ENCODE data around the gene NCKAP5. TPM values are rescaled to one million over a fixed set of nuclear protein-coding genes. Genes with fewer than 3 reads are reported as not detected.

Gene NCKAP5
- total RNA-seq, 3 donors from 2014 or later, result 1.9 to 6.3 (median 2.3) TPM

- no peak for TF ChIP-seq CTCF (IDR thresholded peaks at IDR 0.05)
- intact Hi-C loops (cut with DNase I, micrococcal nuclease), result no loop called here
- H3K36me3 ChIP-seq (ENCODE audit: low read depth), result no peaks in the 10 kb centered on the region
- no peaks in the 10 kb centered on the region for H3K4me1 ChIP-seq (ENCODE audit: low read depth)
- no peak overlapping the region for H3K4me3 ChIP-seq
- H3K9me3 ChIP-seq, result no peaks in the 10 kb centered on the region
- DNase-seq (no peak), ATAC-seq (no peak)
Measured at GRCh38 chr2:132955871-132956615, 612.2 kb downstream of the NCKAP5 start.

- DNase-seq, result no peak
- no peak for TF ChIP-seq CTCF (IDR thresholded peaks at IDR 0.05)
- Histone ChIP-seq H3K9me3 (no peaks in the 10 kb centered on the region), H3K4me1 (ENCODE audit: low read depth) (no peaks in the 10 kb centered on the region), H3K36me3 (ENCODE audit: low read depth) (no peaks in the 10 kb centered on the region), H3K4me3 (no peak overlapping the region)
- ATAC-seq, result no peak
- intact Hi-C loops (cut with DNase I, micrococcal nuclease), result no loop called here
Measured at GRCh38 chr2:132953771-132954170, 614.5 kb downstream of the NCKAP5 start.

GRCh38 chr2:132951008-132951714 lies 617.1 kb downstream of the NCKAP5 start:
- ATAC-seq, result no peak
- H3K4me3 ChIP-seq, result no peak overlapping the region
- no peaks in the 10 kb centered on the region for H3K9me3 ChIP-seq
- H3K4me1 ChIP-seq (ENCODE audit: low read depth), result no peaks in the 10 kb centered on the region
- no peaks in the 10 kb centered on the region for H3K36me3 ChIP-seq (ENCODE audit: low read depth)
- no peak for TF ChIP-seq CTCF (IDR thresholded peaks at IDR 0.05)
- intact Hi-C loops (cut with DNase I, micrococcal nuclease), result no loop called here
- DNase-seq, result no peak

GRCh38 chr2:132949108-132949507 lies 619.2 kb downstream of the NCKAP5 start:
- no peaks in the 10 kb centered on the region for H3K9me3 ChIP-seq

GRCh38 chr2:132948211-132948610 lies 620.1 kb downstream of the NCKAP5 start:
- H3K4me3 ChIP-seq, result no peak overlapping the region
- intact Hi-C loops (cut with DNase I, micrococcal nuclease), result no loop called here
- H3K36me3 ChIP-seq (ENCODE audit: low read depth), result no peaks in the 10 kb centered on the region
- DNase-seq, result no peak
- H3K9me3 ChIP-seq, result no peaks in the 10 kb centered on the region
- no peaks in the 10 kb centered on the region for H3K4me1 ChIP-seq (ENCODE audit: low read depth)
- no peak for TF ChIP-seq CTCF (IDR thresholded peaks at IDR 0.05)
- no peak for ATAC-seq

More at GRCh38 chr2:132949108-132949507, 619.2 kb downstream of the NCKAP5 start:
- ATAC-seq, result no peak
- DNase-seq, result no peak
- H3K36me3 ChIP-seq (ENCODE audit: low read depth), result no peaks in the 10 kb centered on the region
- H3K4me3 ChIP-seq, result no peak overlapping the region
- no peak for TF ChIP-seq CTCF (IDR thresholded peaks at IDR 0.05)
- intact Hi-C loops (cut with DNase I, micrococcal nuclease), result no loop called here
- H3K4me1 ChIP-seq (ENCODE audit: low read depth), result no peaks in the 10 kb centered on the region
